ENCODE measurements around the gene PTGER4. TPM values are rescaled to one million over a fixed set of nuclear protein-coding genes. Genes with fewer than 3 reads are reported as not detected.
"Not testable (repeated sequence)": the region's sequence is repeated elsewhere in the genome, so short reads cannot be mapped to it uniquely, and the experiment has no call there.

The PTGER4 gene
- total RNA-seq, 1 donor from 2014 or later, result 73.3 TPM

- ChIA-PET CTCF (interaction anchor here (1.0 to 2.9 kb wide), 7 partner anchors 45 to 741 kb away, joined by 3 to 30 read pairs (median 8); no protein-coding TSS in a partner anchor), POLR2A (interaction anchor here (0.6 to 2.9 kb wide), 3 partner anchors 9 to 119 kb away, joined by 3 to 10 read pairs (median 5); partner anchors contain the start of gene PTGER4)
- intact Hi-C loops (cut with micrococcal nuclease), result loop anchor here (2.0 kb wide), 3 partner anchors 199 to 465 kb away; no protein-coding TSS in a partner anchor
- TF ChIP-seq, protein P1, sequence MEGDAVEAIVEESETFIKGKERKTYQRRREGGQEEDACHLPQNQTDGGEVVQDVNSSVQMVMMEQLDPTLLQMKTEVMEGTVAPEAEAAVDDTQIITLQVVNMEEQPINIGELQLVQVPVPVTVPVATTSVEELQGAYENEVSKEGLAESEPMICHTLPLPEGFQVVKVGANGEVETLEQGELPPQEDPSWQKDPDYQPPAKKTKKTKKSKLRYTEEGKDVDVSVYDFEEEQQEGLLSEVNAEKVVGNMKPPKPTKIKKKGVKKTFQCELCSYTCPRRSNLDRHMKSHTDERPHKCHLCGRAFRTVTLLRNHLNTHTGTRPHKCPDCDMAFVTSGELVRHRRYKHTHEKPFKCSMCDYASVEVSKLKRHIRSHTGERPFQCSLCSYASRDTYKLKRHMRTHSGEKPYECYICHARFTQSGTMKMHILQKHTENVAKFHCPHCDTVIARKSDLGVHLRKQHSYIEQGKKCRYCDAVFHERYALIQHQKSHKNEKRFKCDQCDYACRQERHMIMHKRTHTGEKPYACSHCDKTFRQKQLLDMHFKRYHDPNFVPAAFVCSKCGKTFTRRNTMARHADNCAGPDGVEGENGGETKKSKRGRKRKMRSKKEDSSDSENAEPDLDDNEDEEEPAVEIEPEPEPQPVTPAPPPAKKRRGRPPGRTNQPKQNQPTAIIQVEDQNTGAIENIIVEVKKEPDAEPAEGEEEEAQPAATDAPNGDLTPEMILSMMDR (IDR thresholded peaks at IDR 0.05), result no peak
- Mint-ChIP-seq H3K27me3 (no peaks in the 10 kb centered on the region), H3K4me3 (peak overlapping the region; percentile 56), H3K9me3 (no peaks in the 10 kb centered on the region), H3K27ac (peak overlapping the region; percentile 79), H3K4me1 (peaks cover 59% of the 10 kb centered on the region), H3K36me3 (ENCODE audit: low read depth) (peaks cover 74% of the 10 kb centered on the region)
- DNase-seq (no peak), ATAC-seq (ENCODE audit: low read depth) (peak; percentile 68)
Observed at GRCh38 chr5:40689438-40689837, 9.7 kb downstream of the PTGER4 start.

DNA sequence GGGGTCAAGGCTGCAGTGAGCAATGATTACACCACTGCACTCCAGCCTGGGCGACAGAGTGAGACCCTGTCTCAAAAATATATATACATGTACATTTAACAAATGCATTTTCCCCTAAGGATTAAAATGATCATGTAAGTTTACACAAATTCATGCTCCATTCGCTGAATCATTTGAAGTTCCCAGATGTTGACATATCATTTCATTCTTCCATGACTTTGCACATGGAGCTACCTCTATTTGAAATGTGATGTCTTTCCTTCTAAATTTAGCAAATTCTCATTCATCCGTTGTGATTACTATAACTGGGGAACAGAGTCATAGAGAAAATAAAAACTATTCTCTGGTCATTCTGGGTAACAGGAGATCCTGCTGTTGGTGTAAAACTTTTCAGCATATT lies 10.6 kb downstream of the PTGER4 start:
- TF ChIP-seq, protein P1 (IDR thresholded peaks at IDR 0.05), result no peak
- ChIA-PET POLR2A (interaction anchor here (2.9 kb wide), 1 partner anchor 10 kb away, joined by 10 read pairs; the partner anchor contains the start of gene PTGER4), CTCF (interaction anchor here (0.8 to 2.9 kb wide), 5 partner anchors 10 to 974 kb away, joined by 3 to 30 read pairs (median 6); partner anchors contain the start of gene PTGER4)
- Mint-ChIP-seq H3K4me3 (no peak overlapping the region), H3K9me3 (no peaks in the 10 kb centered on the region), H3K27me3 (no peaks in the 10 kb centered on the region), H3K4me1 (peaks cover 53% of the 10 kb centered on the region), H3K36me3 (ENCODE audit: low read depth) (peaks cover 71% of the 10 kb centered on the region), H3K27ac (peak overlapping the region; percentile 46)
- DNase-seq (no peak), ATAC-seq (ENCODE audit: low read depth) (no peak)
- intact Hi-C loops (cut with micrococcal nuclease), result no loop called here

DNA sequence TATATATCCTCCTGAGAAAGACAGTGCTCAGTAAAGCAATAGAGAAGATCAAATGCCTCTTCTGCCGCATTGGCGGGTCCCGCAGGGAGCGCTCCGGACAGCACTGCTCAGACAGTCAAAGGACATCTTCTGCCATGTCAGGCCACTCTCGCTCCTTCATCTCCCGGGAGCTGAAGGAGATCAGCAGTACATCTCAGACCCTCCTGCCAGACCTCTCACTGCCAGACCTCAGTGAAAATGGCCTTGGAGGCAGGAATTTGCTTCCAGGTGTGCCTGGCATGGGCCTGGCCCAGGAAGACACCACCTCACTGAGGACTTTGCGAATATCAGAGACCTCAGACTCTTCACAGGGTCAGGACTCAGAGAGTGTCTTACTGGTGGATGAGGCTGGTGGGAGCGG lies 12.2 kb downstream of the PTGER4 start:
- no peaks in the 10 kb centered on the region for H3K27me3 Mint-ChIP-seq
- no peak for DNase-seq
- H3K4me3 Mint-ChIP-seq, result no peak overlapping the region
- no peak for ATAC-seq (ENCODE audit: low read depth)
- no peak overlapping the region for H3K27ac Mint-ChIP-seq
- CTCF ChIA-PET, result no interaction called here
- H3K36me3 Mint-ChIP-seq (ENCODE audit: low read depth), result peaks cover 66% of the 10 kb centered on the region
- TF ChIP-seq, protein P1 (IDR thresholded peaks at IDR 0.05), result no peak
- POLR2A ChIA-PET, result interaction anchor here (2.9 kb wide), 1 partner anchor 11 kb away, joined by 10 read pairs; the partner anchor contains the start of gene PTGER4
- intact Hi-C loops (cut with micrococcal nuclease), result no loop called here
- H3K4me1 Mint-ChIP-seq, result peaks cover 36% of the 10 kb centered on the region
- H3K9me3 Mint-ChIP-seq, result no peaks in the 10 kb centered on the region

DNA sequence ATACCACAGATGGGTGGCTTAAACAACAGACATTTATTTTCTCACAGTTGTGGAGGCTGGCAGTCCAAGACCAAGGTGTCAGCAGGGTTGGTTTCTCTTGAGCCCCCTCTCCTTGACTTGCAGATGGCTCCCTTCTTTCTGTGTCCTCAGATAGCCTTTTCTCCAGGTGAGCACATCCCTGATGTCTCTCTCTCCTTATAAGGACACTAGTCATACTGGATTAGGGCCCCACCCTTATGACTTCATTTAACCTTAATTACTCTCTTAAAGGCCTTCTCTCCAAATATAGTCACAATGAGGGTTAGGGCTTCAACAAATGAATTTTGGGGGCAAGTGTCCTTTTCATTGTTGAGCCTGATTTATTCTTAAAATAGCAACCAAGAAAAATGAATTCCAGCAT lies 14.7 kb downstream of the PTGER4 start:
- no peaks in the 10 kb centered on the region for H3K27me3 Mint-ChIP-seq
- H3K4me1 Mint-ChIP-seq, result peaks cover 13% of the 10 kb centered on the region
- H3K9me3 Mint-ChIP-seq, result no peaks in the 10 kb centered on the region
- ChIA-PET CTCF (no interaction called here), POLR2A (no interaction called here)
- H3K4me3 Mint-ChIP-seq, result no peak overlapping the region
- intact Hi-C loops (cut with micrococcal nuclease), result no loop called here
- TF ChIP-seq, protein P1 (IDR thresholded peaks at IDR 0.05), result no peak
- H3K36me3 Mint-ChIP-seq (ENCODE audit: low read depth), result peaks cover 58% of the 10 kb centered on the region
- no peak overlapping the region for H3K27ac Mint-ChIP-seq
- DNase-seq, result no peak
- no peak for ATAC-seq (ENCODE audit: low read depth)

DNA sequence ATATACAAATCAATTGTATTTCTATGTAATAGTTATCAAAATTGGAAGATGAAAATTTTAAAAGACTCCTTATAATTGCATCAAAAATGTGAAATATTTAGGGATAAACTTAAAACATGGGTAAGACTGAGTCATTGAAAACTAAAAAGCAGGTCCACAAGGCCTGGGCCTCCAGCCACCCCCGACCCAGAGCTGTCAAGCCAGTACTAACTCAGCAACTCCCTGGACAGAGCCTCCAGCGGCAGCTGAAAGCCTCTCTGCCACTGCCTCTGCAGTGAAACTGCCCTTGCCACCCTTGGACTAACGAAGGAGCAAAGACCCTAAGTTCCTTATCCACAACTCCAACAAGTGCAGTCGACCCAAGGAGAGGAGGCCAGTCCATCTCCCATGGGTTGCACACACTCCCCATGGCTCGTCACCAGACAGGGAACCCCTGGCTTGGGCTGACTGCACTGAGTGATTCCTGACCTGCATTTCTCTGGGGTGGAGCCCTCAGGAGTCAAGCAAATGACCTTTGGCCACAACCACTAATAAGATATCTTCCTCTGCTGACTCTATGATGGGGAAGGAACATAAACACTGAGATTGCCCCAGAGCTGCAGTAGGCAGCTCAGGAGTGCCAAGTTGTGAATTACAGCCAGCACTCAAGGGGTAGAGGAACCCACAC lies 20.5 kb downstream of the PTGER4 start:
- intact Hi-C loops (cut with micrococcal nuclease), result no loop called here
- no peaks in the 10 kb centered on the region for H3K4me1 Mint-ChIP-seq
- DNase-seq, result no peak
- peaks cover 66% of the 10 kb centered on the region for H3K36me3 Mint-ChIP-seq (ENCODE audit: low read depth)
- H3K27ac Mint-ChIP-seq, result peak overlapping the region; percentile 15
- ChIA-PET CTCF (no interaction called here), POLR2A (no interaction called here)
- ATAC-seq (ENCODE audit: low read depth), result no peak
- TF ChIP-seq, protein P1 (IDR thresholded peaks at IDR 0.05), result no peak
- H3K4me3 Mint-ChIP-seq, result no peak overlapping the region
- no peaks in the 10 kb centered on the region for H3K27me3 Mint-ChIP-seq
- H3K9me3 Mint-ChIP-seq, result peaks cover 25% of the 10 kb centered on the region

GRCh38 chr5:40702027-40702426 lies 22.3 kb downstream of the PTGER4 start:
- CTCF ChIA-PET; H3K27ac Mint-ChIP-seq; ATAC-seq (ENCODE audit: low read depth); DNase-seq; POLR2A ChIA-PET; H3K4me1 Mint-ChIP-seq; H3K4me3 Mint-ChIP-seq; H3K27me3 Mint-ChIP-seq; intact Hi-C loops (cut with micrococcal nuclease): not testable (repeated sequence)
- peaks cover 67% of the 10 kb centered on the region for H3K36me3 Mint-ChIP-seq (ENCODE audit: low read depth)
- H3K9me3 Mint-ChIP-seq, result peaks cover 28% of the 10 kb centered on the region

DNA sequence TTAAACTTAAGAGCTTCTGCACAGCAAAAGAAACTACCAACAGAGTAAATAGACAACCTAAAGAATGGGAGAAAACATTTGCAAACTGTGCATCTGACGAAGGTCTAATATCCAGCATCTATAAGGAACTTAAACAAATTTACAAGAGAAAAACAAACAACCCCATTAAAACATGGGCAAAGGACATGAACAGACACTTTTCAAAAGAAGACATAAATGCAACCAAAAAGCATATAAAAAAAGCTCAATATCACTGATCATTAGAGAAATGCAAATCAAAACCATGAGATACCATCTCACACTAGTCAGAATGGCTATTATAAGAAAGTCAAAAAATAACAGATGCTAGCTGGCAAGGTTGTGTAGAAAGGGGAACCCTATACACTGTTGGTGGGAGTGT lies 25.8 kb downstream of the PTGER4 start:
- H3K27ac Mint-ChIP-seq; POLR2A ChIA-PET; ATAC-seq (ENCODE audit: low read depth); H3K27me3 Mint-ChIP-seq; DNase-seq; intact Hi-C loops (cut with micrococcal nuclease); H3K4me3 Mint-ChIP-seq; H3K4me1 Mint-ChIP-seq: not testable (repeated sequence)
- CTCF ChIA-PET, result interaction anchor here (0.6 kb wide), 1 partner anchor 699 kb away, joined by 4 read pairs; no protein-coding TSS in a partner anchor
- Mint-ChIP-seq H3K9me3 (peaks cover 28% of the 10 kb centered on the region), H3K36me3 (ENCODE audit: low read depth) (peaks cover 71% of the 10 kb centered on the region)

Data from activated B cell treated with CpG ODN at 0.5 μM for 24 hours (primary cell).